Calu3 (cell line): ENCODE results near the gene KRT7. TPM values are rescaled to one million over a fixed set of nuclear protein-coding genes. Genes with fewer than 3 reads are reported as not detected.

Experiments used
- BruUV-seq: library from RNA; stranded (reverse); fragments of 400-500 nt; replicated peaks from 2 replicates; lab custom pipeline; 2021; lab: Mats Ljungman, UMichigan
- CTCF ChIA-PET: fragments of 300-600 bp; sonication (Branson Sonifier 250); formaldehyde crosslinking; loops from one replicate; lab custom pipeline; 2022; ENCODE audit warnings: antibody characterized with exemption; lab: Charles Lee
- DNase-seq: peaks from one replicate; pipeline ENCODE4 v3.0.0; 2022
- H3K27ac Mint-ChIP-seq: one replicate; pipeline ENCODE4 v1.8.0; 2022; ENCODE audit warnings: mixed read lengths; ENCODE audit not compliant: unreplicated experiment
- H3K27me3 Mint-ChIP-seq: one replicate; pipeline ENCODE4 v1.8.0; 2022; ENCODE audit warnings: mixed read lengths; ENCODE audit not compliant: unreplicated experiment
- H3K36me3 Mint-ChIP-seq: one replicate; pipeline ENCODE4 v1.8.0; 2022; ENCODE audit warnings: mild to moderate bottlenecking, moderate library complexity, mixed read lengths; ENCODE audit not compliant: insufficient read depth, unreplicated experiment
- H3K4me1 Mint-ChIP-seq: one replicate; pipeline ENCODE4 v1.8.0; 2022; ENCODE audit warnings: mild to moderate bottlenecking, low read depth, mixed read lengths; ENCODE audit not compliant: unreplicated experiment
- H3K4me3 Mint-ChIP-seq: one replicate; pipeline ENCODE4 v1.8.0; 2022; ENCODE audit warnings: mild to moderate bottlenecking, low read depth, moderate library complexity, mixed read lengths; ENCODE audit not compliant: unreplicated experiment
- H3K9me3 Mint-ChIP-seq: one replicate; pipeline ENCODE4 v1.8.0; 2022; ENCODE audit warnings: low read depth, mixed read lengths; ENCODE audit not compliant: unreplicated experiment
- CTCF ChIP-seq: fragments of 200-600 bp; IDR thresholded peaks from one replicate; pipeline ENCODE4 v1.8.0; 2022; ENCODE audit warnings: antibody characterized with exemption; ENCODE audit not compliant: unreplicated experiment
- intact Hi-C: fragments of 100-400 bp; cut with micrococcal nuclease; formaldehyde crosslinking; loops from one replicate; pipeline ENCODE4 v1.10.0; 2022; ENCODE audit not compliant: unreplicated experiment
- total RNA-seq: library from RNA; stranded (reverse); gene quantifications from 2 replicates; pipeline ENCODE4 v1.2.3, GENCODE V29; 2022

Gene KRT7
- total RNA-seq, 1 experiment from 2014 or later: 2,828 TPM

GRCh38 chr12:52243856-52244614 lies 11.0 kb downstream of the KRT7 start:
- no peaks in the 10 kb centered on the region for H3K27me3 Mint-ChIP-seq
- peaks cover 65% of the 10 kb centered on the region for H3K4me1 Mint-ChIP-seq
- peaks cover 98% of the 10 kb centered on the region for H3K36me3 Mint-ChIP-seq
- peak overlapping the region; percentile 96 for H3K27ac Mint-ChIP-seq
- intact Hi-C loops: loop anchor here (10.0 kb wide), 1 partner anchor 81 kb away; the partner anchor contains the start of gene KRT83
- CTCF ChIA-PET: interaction anchor here (0.9 to 1.8 kb wide), 5 partner anchors 12 to 96 kb away, joined by 4 to 10 read pairs (median 4); no protein-coding TSS in a partner anchor
- TF ChIP-seq CTCF: no peak
- H3K9me3 Mint-ChIP-seq: no peaks in the 10 kb centered on the region
- peak overlapping the region; percentile 61 for H3K4me3 Mint-ChIP-seq
- peak; percentile 85 for DNase-seq
- BruUV-seq: no TSS peak

- Mint-ChIP-seq H3K4me3 (peak overlapping the region; percentile 61), H3K36me3 (peaks cover 98% of the 10 kb centered on the region), H3K27ac (peak overlapping the region; percentile 96), H3K27me3 (no peaks in the 10 kb centered on the region), H3K4me1 (peaks cover 67% of the 10 kb centered on the region), H3K9me3 (no peaks in the 10 kb centered on the region)
- intact Hi-C loops: loop anchor here (10.0 kb wide), 1 partner anchor 80 kb away; the partner anchor contains the start of gene KRT83
- CTCF ChIA-PET: interaction anchor here (0.9 to 1.8 kb wide), 5 partner anchors 13 to 97 kb away, joined by 4 to 10 read pairs (median 4); no protein-coding TSS in a partner anchor
- peak; percentile 23 for DNase-seq
- no TSS peak for BruUV-seq
- TF ChIP-seq CTCF: no peak
Observed at GRCh38 chr12:52244615-52244994, 11.6 kb downstream of the KRT7 start.

GRCh38 chr12:52245259-52245961 lies 12.4 kb downstream of the KRT7 start:
- TF ChIP-seq CTCF: no peak
- BruUV-seq: no TSS peak
- Mint-ChIP-seq H3K27me3 (no peaks in the 10 kb centered on the region), H3K4me3 (peak overlapping the region; percentile 70), H3K36me3 (peaks cover 98% of the 10 kb centered on the region), H3K27ac (peak overlapping the region; percentile 96), H3K4me1 (peaks cover 75% of the 10 kb centered on the region), H3K9me3 (no peaks in the 10 kb centered on the region)
- peak; percentile 28 for DNase-seq
- intact Hi-C loops: loop anchor here (10.0 kb wide), 1 partner anchor 79 kb away; the partner anchor contains the start of gene KRT83
- CTCF ChIA-PET: interaction anchor here (1.8 kb wide), 1 partner anchor 35 kb away, joined by 6 read pairs; no protein-coding TSS in a partner anchor

- CTCF ChIA-PET: no interaction called here
- DNase-seq: no peak
- H3K4me1 Mint-ChIP-seq: peaks cover 72% of the 10 kb centered on the region
- peaks cover 100% of the 10 kb centered on the region for H3K36me3 Mint-ChIP-seq
- TF ChIP-seq CTCF: no peak
- H3K9me3 Mint-ChIP-seq: no peaks in the 10 kb centered on the region
- no peaks in the 10 kb centered on the region for H3K27me3 Mint-ChIP-seq
- peak overlapping the region; percentile 96 for H3K27ac Mint-ChIP-seq
- no TSS peak for BruUV-seq
- intact Hi-C loops: loop anchor here (10.0 kb wide), 1 partner anchor 79 kb away; the partner anchor contains the start of gene KRT83
- peak overlapping the region; percentile 70 for H3K4me3 Mint-ChIP-seq
Observed at GRCh38 chr12:52245962-52246569, 13.0 kb downstream of the KRT7 start.
